H4 (cell line): ENCODE measurements around the gene SMOC2. TPM values are rescaled to one million over a fixed set of nuclear protein-coding genes. Genes with fewer than 3 reads are reported as not detected.
"Not testable (repeated sequence)": the region's sequence is repeated elsewhere in the genome, so short reads cannot be mapped to it uniquely, and the experiment has no call there.

Experiments used
- DNase-seq: peaks from one replicate; pipeline ENCODE4 v3.0.0-alpha.2; 2015; ENCODE audit warnings: low spot score
- total RNA-seq: library from RNA; depleted of rRNA; stranded (reverse); fragments of >200 nt; shearing (Covaris generic); gene quantifications from 2 replicates; pipeline ENCODE4 v1.2.3, GENCODE V29; 2014

The SMOC2 gene
- total RNA-seq, 1 experiment from 2014 or later = 0.08 TPM

DNA sequence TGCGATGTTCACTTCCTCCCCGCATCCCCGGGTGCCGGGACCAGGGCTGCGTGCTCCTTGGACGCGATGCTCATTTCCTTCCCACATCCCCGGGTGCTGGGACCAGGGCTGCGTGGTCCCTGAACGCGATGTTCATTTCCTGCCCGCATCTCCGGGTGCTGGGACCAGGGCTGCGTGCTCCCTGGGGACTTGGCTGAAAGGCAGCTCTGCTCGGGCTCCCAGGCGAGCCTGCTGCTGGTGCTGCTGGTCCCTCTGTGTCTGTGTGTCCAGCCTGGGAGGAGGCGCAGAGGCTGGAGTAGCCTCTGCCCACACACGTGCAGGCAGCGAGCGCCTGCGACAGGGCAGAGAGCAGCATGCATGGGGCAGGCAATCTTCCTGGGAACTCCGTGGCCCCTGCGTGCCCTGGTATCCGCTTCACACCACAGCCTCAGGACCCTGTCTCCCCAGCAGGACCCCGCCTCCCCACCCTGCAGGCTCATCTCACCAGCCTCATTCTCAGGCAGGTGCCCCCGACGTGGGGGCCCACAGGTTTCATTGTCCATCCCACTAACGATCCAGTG, 132.4 kb downstream of the SMOC2 start:
- not testable (repeated sequence) for DNase-seq

DNA sequence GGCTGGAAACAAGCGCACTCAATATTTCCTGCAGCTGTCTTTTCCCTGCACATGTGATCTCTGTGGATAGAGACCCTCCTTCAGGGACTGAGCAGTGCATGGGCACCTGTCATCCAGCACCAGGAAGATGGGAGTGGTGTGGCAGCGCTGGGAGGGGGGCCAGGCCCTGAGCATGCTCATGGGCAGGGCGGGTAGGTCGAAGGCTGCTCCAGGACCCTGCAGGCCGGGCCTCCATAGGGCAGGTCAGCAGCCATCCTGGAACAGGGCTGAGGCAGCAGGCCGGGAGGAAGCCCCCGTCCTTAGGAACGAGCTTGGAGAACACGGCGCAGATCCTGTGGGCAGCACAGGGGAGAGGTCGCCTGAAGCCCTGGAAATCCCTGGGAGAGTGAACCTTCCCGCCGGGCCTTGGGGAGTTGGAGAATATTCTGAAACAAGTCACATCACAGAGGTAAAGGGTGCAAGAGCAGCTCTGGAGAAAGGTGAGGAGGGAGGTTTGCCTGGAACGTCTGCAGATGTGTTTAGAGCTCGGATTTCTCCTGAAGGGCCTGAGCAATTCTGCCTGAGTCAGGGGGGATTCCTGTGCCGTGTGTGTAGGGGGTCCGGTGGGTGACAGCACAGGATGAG, 133.2 kb downstream of the SMOC2 start:
- no peak for DNase-seq

DNA sequence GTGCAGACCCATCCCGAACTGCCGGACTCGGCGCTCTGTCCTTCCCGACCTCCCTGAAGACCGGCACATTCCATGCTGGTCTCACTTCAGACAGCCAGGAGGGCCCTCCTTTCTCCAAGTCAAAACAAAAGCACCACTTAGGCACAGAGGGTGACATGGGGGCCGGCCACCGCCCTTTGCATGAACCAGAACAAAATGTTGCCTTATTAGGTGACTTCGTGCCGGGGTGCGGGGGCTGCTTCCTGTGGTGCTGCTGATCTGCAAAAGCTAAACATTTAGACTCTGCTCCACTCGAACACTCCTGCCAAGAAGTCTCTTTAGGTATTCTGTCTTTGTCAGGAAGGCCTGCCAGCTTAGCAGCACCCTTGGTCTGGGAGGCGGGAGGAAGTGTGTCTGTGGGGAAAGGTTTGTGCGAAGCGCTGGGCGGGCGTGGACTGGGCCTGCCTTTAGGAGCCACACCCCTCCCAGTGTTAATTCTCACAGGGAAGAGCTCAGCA, 133.8 kb downstream of the SMOC2 start:
- DNase-seq = no peak

DNA sequence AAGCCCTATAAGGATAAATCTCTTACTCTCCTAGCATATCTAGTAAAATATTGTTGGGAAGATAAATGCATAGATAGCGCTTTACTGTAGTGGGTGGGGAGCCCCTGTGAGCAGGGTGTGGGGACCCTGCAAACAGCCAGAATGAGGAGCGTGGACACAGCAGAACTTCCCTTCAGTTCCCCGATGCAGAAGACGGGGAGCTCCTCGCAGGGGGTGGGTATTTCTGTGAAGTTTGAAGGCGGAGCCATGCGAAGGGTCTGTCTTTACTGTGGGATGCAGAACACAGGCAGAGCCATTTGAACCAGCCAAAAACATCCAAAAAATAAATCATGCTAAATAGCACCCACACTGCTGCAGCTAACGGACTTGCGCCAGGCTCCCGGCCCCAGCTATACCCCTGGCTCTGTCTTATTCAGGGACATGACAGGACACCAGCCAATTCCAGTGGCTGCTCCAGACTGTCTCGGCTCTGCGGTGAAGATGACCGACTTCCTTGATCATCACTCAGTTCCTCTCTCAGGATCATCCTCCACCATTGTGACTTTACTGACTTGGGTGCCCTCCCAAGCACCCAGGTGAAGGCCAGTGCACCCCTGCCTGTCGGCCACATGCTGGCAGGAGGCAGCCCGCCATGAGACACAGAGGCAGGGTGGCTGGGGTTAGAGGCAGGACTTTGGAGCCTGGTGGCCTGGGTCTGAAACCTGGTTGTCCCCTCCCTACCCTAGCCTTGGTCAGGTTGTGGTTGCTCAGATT, 134.5 kb downstream of the SMOC2 start:
- DNase-seq = no peak

DNA sequence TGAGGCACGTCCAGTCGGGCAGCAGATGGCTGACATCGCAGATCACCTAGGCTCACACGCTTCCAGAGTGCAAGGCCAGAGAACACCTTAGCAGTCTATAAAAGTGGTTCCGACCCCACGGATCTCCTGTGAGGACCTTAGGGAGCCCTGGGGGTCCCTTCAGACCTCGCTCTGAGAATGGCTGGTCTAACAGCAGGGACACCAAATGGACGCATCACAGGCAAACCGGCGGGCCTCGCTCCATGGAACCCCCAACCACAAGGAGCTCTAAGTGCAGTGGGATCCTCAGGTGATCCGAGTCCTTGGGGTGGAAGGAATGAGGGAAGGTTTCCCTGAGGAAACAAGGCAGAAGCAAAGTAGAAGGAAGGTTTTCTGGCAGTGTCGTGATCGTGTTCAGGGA, 135.4 kb downstream of the SMOC2 start:
- no peak for DNase-seq

DNA sequence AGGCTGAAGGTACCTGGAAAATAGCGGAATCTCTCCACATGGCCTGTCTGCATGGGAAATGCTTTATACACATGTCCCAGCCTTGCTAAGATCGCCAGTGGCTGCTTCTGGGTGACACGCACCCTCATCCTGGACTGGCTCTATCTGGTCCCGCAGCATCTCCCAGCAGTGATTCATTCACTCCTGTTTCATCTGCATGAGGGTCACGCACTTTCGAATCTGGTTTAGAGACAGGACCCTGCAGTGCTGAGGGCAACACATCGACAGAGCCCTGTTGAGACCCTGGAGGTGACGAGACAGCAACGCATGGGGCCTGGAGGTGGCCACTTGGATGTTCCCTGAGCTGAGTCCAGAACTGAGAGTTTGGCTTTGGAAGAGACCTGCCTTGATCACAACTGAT, 136.5 kb downstream of the SMOC2 start:
- no peak for DNase-seq

DNA sequence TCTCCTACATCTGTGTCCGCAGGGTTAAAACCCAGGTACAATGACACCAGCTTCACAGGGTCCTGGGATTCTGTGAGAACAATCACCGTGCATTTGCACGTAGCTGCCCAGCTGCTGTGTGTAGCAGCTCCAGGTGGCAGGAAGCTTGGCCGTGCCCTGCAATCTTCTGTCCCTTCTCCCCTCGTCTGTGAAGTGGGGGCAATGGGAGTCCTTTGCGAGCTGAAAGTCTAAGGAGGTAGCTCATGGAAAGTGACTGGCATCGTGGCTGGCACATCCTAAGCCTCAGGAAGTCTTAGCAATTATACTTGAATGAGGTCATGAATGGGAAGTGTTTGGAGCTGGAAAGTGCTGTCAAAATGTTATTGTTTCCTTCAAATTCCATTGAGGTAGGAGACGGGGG, 137.1 kb downstream of the SMOC2 start:
- DNase-seq = no peak

DNA sequence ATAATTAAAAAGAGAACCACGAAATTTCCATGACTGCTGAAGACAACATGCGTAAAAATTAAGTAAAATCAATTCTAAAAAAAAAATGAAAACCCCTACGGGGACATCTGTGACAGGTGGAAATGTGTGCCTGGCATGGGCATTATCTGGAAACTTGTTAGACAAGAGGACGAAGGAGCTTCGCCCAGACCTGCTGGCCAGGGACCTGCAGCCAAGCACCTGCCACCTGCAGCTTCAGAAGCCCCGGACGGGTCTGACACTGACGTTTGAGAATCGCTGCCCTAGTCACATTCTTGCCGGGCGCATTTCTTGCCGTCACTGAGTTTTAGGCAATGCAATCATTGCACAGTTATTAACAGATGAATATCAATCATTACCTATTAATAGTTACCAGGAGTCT, 140.3 kb downstream of the SMOC2 start:
- no peak for DNase-seq

DNA sequence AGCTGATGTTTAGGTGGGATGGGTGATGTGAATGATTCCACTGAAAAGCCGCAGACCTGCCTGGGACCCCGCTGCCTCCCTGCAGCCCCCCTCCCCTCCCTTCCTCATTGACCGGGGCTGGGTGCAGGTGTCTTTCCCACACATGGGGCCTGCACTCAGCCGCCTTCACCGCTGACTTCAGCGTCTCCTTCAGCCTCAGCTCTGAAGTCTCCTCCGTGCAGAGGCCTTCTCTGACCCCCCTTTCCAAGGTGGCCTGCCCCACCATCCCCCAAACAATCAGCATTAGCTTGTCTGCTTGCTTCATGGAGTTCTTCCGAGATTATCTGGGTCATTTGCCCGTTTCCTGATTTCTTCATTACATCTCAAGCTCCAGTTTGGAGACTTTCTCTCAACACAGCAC, 140.7 kb downstream of the SMOC2 start:
- DNase-seq = no peak

DNA sequence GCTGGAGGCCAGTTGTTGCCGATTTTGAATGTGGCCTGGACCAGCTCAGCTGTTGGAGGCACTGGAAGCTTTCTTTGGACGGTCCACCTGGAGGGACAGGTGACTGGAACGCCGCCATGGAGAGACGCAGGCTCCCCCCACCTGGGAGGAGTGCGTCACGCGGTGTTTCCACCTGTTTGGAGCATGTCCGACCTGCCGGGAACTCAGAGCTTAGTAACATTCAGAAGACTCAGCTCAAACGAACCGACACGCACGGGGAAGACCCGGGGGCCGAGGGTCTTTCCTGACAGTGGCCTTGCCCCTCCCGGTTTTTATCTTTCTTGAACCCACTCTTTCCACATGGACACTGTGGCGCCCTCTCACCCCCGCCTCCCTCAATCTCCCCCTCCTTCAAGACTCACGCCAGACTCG, 141.6 kb downstream of the SMOC2 start:
- DNase-seq = no peak

DNA sequence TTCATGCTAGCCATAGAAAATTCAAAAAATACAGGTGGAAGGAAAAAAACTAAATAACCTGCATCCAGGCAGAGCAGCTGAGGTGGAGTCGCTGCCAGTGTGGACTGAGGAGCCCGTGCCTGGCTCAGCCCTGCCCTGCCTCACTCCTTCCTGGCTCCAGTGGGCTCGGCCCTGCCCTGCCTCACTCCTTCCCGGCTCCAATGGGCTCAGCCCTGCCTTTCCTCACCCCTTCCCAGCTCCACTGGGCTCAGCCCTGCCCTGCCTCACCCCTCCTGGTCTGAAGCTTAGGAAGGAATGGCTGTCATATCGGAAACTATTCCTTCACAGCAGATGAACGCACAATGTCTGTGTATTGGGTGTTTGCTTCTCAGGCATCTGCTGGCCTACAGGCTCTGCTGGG, 142.1 kb downstream of the SMOC2 start:
- no peak for DNase-seq

DNA sequence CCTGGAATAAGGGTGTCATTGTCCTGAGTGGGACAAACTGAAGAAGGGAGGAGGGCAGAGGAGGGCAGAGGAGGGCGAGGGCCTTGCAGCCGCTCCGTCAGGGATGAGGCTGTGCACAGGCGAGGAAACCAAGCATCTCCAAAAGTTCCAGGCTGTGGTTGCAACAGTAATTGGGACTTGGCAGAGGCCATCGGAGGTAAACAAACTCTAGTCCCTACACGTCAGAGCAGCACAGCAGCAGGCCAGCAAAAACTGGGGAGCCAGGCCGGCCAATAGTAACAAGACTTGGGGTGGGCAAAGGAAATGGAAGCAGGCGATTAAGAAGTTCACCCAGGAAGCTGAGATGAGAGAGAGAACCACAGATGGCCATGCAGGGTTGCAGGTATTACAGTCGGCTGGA, 142.8 kb downstream of the SMOC2 start:
- peak; percentile 46 for DNase-seq

DNA sequence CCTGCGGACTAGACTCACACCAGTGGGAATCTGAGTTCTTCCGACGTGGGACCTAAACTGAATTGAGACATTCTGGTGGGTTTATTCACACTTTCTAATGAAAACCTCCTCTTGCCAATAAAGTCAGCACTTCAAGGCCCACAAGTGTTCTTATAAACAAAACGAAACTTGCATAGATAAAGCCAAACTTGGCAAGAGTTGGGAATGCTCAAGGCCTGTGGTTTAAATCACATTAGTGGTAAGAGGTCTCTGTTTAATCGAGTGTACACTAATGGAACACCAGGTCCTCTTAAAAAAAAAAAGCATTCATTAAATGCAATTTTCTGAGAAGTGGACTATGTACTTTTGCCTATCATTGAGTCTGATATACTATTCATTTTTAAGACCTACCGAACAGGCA, 143.3 kb downstream of the SMOC2 start:
- DNase-seq = peak; percentile 48

DNA sequence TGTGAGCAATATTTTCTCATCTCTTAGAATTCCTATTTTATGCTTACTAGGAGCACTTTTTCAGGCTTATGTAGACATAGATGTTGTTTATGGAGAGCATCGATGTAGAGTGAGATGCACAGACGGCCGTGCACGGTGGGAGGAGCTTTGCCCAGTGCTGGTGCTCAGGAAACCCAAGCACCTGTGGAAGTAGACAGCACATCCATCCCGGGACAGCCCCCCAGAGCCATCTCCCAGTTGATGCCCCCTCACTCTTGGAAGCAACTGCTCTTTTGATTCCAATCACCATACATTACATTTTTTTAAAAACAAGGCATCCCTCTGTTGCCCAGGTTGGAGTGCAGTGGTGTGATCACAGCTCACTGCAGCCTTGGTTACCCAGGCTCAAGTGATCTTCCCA, 143.7 kb downstream of the SMOC2 start:
- no peak for DNase-seq

DNA sequence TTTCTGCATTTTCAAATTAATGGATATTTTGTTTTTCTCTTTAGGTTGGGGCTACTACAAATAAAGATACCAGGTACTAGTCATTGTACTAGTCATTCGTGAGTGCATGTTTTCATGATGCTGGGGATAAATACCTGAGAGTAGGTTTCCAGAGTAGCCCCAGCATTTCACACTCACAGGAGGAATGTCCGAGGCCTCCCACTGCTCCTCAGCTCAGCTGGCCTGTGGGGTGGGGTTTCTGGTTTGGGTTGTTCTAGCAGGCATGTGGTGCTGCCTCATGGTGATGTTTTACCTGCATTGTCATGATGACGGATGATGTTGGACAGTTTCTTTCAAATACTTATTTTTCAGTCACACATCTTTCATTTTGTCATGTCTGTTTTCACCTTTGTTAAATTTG, 144.5 kb downstream of the SMOC2 start:
- no peak for DNase-seq

DNA sequence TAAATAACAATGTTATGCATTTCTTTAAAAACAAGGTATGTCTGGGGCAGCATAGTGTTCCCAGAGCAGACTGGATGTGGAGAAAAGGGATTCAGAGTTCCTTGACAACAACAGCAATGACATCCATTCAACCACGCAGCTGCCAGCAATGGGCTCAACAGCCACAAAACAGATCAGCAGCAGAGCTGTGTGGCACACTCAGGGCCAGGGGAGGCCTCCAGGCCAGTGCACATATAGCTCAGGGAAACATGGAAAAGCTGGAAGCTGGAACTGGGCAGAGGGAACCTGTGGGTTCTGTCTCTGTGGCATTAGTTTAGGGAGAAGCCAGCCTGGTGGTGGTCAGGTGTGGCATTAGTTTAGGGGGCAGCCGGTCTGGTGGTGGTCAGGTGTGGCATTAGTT, 148.3 kb downstream of the SMOC2 start:
- no peak for DNase-seq

DNA sequence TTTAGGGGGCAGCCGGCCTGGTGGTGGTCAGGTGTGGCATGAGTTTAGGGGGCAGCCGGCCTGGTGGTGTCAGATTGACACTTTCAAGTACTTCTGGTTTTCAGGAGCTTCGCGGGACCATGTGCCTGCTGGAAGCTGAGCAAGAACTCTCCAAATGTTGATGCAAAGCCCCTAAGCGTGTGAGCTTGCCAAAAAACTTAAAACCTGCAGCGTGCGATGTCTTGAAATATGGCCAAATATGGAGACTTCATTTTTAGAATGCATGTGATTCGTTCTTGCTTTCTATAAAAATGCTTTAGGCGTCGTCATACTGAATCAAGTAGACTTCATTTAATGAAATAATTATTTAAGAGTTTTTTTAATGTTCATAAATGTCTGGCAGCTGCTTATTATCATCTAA, 149.4 kb downstream of the SMOC2 start:
- DNase-seq = no peak

DNA sequence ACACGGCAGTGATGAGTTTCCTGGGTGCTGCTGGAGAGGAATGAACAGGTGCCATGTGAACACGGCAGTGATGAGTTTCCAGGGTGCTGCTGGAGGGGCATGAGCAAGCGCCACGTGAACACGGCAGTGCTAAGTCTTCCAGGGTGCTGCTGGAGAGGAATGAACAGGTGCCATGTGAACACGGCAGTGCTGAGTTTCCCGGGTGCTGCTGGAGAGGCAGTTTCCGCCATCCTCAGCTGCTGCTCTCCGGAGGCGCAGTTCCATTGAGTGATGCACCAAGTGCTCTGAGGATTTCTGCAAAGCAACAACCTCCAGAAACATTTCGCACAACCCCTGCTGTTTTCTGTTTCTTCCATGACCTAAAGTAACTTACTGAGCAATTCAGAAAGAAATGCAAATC, 155.4 kb downstream of the SMOC2 start:
- DNase-seq = no peak

DNA sequence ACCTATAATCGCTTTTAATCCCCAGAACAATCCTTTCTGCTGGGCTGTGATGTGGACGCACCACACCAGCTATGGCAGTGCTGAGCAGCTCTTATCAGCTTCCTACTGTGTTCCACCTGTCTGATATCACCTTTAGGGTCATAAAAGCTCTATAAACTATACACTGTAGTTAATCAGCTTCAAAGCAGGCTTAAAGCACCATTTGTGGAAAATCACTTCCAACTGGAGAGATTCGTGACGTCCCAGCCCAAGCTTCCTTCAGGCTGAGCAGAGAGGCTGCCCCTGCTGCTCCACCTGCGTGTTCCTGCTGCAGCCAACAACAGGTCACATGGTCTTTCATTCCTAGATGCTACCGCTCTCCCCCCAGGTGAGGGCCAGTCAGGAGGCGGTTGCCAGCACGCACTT, 156.5 kb downstream of the SMOC2 start:
- no peak for DNase-seq

DNA sequence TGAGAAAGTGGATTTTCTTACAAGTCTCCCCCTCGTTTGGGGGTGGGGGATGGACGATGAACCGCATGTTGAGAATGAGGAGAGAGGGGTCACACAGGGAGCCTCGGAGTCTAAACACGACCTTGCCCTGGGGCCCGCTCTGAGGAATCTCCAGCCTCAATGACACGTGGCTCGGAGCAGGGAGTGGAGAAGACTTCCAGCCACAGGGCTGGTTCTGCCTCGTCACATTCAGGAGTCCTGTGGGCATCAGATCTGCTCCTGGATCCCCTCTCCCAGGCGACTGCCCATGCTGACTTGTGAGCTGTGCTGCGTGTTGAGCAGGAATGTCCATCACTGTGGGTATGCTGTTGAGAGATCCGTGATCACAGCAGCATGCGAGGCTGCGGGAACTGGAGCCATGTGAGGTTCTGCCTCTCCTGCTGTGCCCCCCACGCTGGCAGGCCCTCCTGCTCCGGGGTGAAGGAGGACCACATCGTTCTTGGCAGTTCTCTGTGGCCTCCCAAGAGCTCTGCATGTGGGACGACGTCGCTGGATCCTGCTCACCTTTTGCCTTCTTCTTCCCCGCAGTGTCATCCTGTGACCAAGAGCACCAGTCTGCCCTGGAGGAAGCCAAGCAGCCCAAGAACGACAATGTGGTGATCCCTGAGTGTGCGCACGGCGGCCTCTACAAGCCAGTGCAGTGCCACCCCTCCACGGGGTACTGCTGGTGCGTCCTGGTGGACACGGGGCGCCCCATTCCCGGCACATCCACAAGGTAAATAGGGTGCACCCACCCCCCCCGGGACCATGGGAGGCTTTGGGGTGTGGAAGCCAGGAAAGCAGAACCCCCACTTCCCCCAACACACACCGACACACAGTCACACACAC, 157.5 kb downstream of the SMOC2 start:
- no peak for DNase-seq

DNA sequence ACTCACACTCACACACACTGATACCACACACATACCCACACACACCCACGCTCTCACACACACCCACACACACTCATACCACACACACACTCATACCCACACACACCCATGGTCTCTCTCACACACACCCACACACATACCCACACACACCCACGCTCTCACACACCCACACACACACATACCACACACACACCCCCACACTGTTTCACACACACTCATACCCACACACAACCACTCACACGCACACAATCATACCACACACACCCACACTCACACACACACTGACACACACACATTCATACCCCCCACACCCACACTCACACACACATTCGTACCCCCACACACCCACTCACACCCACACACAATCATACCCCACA, 158.1 kb downstream of the SMOC2 start:
- no peak for DNase-seq

DNA sequence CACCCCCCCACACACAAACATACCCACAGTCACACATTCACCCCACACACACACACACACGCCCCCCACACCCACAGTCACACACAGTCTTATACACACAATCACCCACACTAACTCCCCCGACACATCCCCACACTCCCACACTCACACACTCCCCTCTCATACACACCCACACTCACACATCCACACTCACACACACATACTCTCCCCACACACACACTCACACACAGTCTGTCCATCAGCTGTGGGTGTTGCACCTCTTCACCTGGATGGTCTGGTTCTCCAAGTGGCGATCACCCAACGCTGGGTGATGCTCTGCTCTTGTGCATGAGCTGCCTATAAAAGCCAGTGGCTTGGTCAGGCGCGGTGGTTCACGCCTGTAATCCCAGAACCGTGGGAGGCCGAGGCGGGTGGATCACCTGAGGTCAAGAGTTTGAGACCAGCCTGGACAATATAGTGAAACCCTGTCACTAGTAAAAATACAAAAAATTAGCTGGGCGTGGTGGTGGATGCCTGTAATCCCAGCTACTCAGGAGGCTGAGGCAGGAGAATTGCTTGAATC, 158.9 kb downstream of the SMOC2 start:
- DNase-seq = no peak
